ENCODE results near the gene TWNK.

DNA sequence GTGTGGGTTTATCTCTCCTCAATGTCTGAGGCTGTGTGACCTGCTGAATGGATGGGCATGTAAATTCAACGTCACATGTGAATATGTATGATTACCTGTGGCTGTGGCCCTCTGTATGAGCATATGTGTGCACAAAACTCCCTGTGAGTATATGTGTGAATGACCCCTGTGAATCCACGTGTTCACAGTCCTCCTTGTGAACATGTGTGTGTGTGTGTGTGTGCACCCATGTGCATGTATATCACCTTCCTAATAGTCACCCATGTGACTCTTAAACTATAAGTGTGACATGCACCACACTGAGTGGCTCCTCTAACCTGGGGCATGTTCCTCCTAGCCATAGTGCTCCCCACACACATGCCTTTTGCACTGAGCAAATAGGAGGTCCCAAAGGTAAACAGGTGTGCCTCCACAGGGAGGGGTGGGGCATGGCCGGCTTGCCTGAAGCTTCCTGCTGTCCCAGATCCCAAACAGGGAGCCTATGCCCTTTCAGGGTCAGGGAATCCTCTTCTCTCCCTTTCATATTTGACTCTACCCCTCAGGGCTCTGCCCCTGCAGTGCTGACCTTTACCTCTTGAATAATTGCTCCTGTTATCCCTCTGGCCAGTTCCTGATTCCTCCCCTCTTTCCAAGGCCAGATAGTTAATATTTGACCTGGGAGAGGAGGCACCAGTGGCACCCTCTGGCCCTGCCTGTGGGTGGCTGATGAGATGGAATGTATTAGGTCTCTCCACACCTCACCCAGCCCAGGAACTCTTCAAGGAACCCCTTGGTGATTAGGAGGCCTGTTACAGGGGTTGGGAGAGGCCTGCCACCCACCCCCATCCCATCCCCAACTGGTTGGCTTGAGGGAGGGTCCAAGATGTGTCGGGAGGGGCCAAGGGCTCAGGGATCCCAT is 16.2 kb upstream of the TWNK start:
- TF ChIP-seq FOS (IDR thresholded peaks at IDR 0.05; ENCODE audit: borderline replicate concordance, insufficient read depth, low read length) (no peak), POLR2AphosphoS5 (IDR thresholded peaks at IDR 0.05; ENCODE audit: insufficient read depth, low read depth, low read length) (no peak), POLR2A (IDR thresholded peaks at IDR 0.05; ENCODE audit: low read depth, low read length) (no peak)
- TF ChIP-seq, protein P1, sequence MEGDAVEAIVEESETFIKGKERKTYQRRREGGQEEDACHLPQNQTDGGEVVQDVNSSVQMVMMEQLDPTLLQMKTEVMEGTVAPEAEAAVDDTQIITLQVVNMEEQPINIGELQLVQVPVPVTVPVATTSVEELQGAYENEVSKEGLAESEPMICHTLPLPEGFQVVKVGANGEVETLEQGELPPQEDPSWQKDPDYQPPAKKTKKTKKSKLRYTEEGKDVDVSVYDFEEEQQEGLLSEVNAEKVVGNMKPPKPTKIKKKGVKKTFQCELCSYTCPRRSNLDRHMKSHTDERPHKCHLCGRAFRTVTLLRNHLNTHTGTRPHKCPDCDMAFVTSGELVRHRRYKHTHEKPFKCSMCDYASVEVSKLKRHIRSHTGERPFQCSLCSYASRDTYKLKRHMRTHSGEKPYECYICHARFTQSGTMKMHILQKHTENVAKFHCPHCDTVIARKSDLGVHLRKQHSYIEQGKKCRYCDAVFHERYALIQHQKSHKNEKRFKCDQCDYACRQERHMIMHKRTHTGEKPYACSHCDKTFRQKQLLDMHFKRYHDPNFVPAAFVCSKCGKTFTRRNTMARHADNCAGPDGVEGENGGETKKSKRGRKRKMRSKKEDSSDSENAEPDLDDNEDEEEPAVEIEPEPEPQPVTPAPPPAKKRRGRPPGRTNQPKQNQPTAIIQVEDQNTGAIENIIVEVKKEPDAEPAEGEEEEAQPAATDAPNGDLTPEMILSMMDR (IDR thresholded peaks at IDR 0.05; ENCODE audit: extremely low read depth in 1 of 2, insufficient read depth in 1 of 2, low read depth in 1 of 2, low read length in 2 of 2): no peak
